VCaP (cell line): Measurements from ENCODE around the gene ABCC5.

Experiments used
- H3K27ac ChIP-seq: fragments of 450-650 bp; 2 replicates; pipeline ENCODE4 v1.5.1; 2017
- CTCF ChIP-seq: fragments of 450-650 bp; conservative IDR thresholded peaks from 2 replicates; pipeline ENCODE4 v1.5.1; 2017; ENCODE audit warnings: mild to moderate bottlenecking, moderate library complexity

ABCC5 gene

GRCh38 chr3:183959214-183959613 lies 58.5 kb downstream of the ABCC5 start:
- no peak for TF ChIP-seq CTCF
- peak overlapping the region; percentile 54 for H3K27ac ChIP-seq

DNA sequence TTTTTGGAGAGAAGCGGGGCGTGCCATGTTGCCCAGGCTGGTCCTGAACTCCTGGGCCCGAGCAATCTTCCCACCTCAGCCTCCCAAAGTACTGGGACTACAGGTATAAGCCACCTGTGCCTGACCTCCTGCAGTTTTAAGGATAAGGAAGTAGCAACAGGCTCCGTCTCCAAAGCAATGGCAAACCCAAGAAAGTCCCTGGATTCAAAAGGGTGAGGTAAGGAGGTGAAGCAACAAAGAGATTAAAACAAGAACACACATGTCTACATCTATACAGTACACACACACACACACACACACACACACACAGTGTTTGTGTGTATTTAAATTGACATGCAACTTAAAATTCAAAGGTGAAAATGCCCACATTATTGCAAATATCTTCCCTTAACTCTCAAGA lies 58.9 kb downstream of the ABCC5 start:
- no peak for TF ChIP-seq CTCF
- H3K27ac ChIP-seq: peak overlapping the region; percentile 54

GRCh38 chr3:183958226-183958625 lies 59.5 kb downstream of the ABCC5 start:
- TF ChIP-seq CTCF: no peak
- peak overlapping the region; percentile 54 for H3K27ac ChIP-seq

GRCh38 chr3:183954875-183955274 lies 62.8 kb downstream of the ABCC5 start:
- TF ChIP-seq CTCF: no peak
- H3K27ac ChIP-seq: no peak overlapping the region

DNA sequence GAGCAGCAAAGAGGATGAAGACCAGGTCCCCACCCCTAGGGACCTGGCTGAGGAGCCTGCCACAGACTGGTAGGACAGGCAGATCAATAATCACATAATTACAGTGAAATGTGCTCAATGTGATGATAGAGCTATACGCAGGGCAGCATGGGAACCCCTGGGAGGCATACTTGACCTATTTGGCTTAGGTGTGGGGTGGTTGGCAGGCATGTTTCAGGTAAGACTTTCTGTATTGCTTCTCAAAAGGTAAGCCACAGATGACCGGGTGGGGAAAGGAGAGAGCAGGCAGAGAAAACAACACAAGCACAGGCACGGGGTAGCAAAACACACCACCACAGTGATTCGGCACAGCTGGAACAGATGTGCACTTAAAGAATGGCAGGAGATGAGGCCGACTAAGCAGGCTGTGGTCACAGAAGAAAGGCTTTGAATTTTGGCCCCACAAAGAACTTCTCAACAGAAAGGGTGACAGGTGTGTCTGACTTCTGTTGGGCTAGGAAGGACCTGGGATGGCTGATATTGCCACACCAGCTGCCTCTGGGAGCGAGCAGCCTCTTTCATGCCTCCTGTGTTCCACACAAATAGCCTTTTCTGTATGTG lies 64.1 kb downstream of the ABCC5 start:
- no peak overlapping the region for H3K27ac ChIP-seq

DNA sequence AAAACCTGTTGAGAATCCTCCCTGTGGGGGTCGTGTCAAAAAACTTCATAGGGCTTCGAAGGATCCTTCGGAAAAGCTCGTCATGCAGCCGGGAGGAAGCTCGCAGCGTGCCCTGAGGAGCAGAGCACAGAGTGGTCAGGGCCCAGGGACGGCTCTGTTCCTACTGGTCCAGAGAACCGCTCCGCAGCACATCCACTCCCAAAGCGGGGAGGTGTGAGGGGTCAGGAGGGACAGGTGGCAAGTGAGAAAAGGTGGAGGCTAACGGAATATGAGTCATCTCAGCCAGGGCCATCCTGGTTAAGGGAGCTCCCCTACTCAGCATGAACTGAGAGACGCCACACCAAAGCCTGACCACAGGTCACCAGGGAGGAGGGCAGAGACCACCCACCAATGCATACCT lies 66.2 kb downstream of the ABCC5 start:
- no peak for TF ChIP-seq CTCF
- no peak overlapping the region for H3K27ac ChIP-seq

More for the DNA sequence above, 64.1 kb downstream of the ABCC5 start:
- TF ChIP-seq CTCF: no peak

- H3K27ac ChIP-seq: no peak overlapping the region
- TF ChIP-seq CTCF: no peak
Measured at GRCh38 chr3:183949690-183950089, 68.0 kb downstream of the ABCC5 start.
